Vagina (tissue), 2 donors: ENCODE results near the gene MYO7A. TPM values are rescaled to one million over a fixed set of nuclear protein-coding genes. Genes with fewer than 3 reads are reported as not detected.

Experiments used
- DNase-seq, 2 donors: peaks; one replicate each; pipeline ENCODE4 v3.0.0-alpha.2; 2017; ENCODE audit errors: extremely low spot score in 2 of 2
- H3K27ac ChIP-seq: fragments of 200-600 bp; sonication (generic); one replicate; pipeline ENCODE4 v1.5.1; 2019
- H3K27me3 ChIP-seq: fragments of 200-600 bp; sonication (generic); one replicate; pipeline ENCODE4 v1.5.1; 2019
- H3K36me3 ChIP-seq, 2 donors: fragments of 200-600 bp; sonication (generic); one replicate each; pipeline ENCODE4 v1.5.1; 2017 to 2019
- H3K4me1 ChIP-seq: fragments of 200-600 bp; sonication (generic); one replicate; pipeline ENCODE4 v1.5.1; 2019
- H3K4me3 ChIP-seq, 2 donors: fragments of 200-600 bp; sonication (generic); 1 replicate in 1 of 2; 2 replicates in 1 of 2; pipeline ENCODE4 v1.5.1; 2016 to 2019
- H3K9me3 ChIP-seq: fragments of 200-600 bp; sonication (generic); one replicate; pipeline ENCODE4 v1.5.1; 2019
- POLR2A ChIP-seq, 2 donors: fragments of 450-650 bp; IDR thresholded peaks; one replicate each; pipeline ENCODE4 v1.6.1; 2017; ENCODE audit warnings: antibody characterized with exemption in 2 of 2, mild to moderate bottlenecking in 2 of 2, moderate library complexity in 2 of 2
- POLR2AphosphoS5 ChIP-seq, 2 donors: sonication (generic); formaldehyde crosslinking; IDR thresholded peaks; one replicate each; pipeline ENCODE4 v1.9.0; 2017; ENCODE audit warnings: antibody characterized with exemption in 2 of 2, mild to moderate bottlenecking in 2 of 2, low read depth in 1 of 2; ENCODE audit not compliant: insufficient read depth in 1 of 2
- intact Hi-C: fragments of 100-400 bp; cut with DNase I; formaldehyde crosslinking; loops from one replicate; pipeline ENCODE4 v1.15.1; 2023
- total RNA-seq: library from RNA; depleted of rRNA; stranded (reverse); fragments of >200 nt; gene quantifications from one replicate; pipeline ENCODE4 v1.2.3, GENCODE V29; 2016
- TF ChIP-seq, protein P1 (sequence below), 3 experiments: fragments of 450-650 bp in 2 of 3; fragments of 200-600 bp in 1 of 3; sonication (generic) in 1 of 3; IDR thresholded peaks; one replicate each; pipeline ENCODE4 v1.5.1; 2017 to 2019; ENCODE audit warnings: antibody characterized with exemption in 3 of 3, mild to moderate bottlenecking in 2 of 3, moderate library complexity in 2 of 3

The MYO7A gene
- total RNA-seq, 1 donor from 2014 or later: 9.1 TPM

DNA sequence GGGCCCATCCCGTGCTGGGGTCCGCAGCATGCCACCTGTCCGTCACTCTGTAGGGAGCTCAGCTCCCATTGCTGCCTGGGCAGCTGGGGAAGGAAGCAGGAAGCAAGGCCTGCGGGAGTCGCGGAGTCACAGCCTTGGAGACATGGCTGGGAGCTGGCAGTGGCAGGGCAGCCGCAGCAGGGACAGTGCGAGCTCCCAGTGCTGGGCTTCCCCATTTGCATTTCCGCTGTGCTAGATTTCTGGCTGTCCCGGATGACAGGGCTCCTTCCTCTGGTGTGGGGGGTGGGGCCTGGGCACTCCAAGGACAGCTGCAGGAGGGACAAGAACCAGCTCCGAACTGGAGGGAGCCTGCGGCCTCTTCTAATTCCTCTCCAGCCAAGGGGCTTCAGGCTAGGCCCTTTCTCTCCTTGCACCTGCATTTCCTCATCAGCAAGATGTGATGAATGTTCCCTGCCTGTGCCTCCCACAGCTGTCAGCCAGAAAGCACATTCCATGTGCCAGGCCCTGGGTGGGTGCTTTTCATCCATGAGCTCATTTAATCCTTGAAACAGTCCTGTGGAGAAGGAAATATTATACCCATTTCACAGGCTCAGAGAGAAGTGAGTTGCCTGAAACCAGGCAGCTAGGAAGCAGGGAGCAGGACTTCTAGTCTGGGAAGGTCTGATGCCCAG is 48.0 kb downstream of the MYO7A start:
- intact Hi-C loops: no loop called here
- no peak overlapping the region for H3K27ac ChIP-seq
- no peaks in the 10 kb centered on the region for H3K9me3 ChIP-seq
- DNase-seq: no peak
- no peak overlapping the region for H3K4me3 ChIP-seq
- no peaks in the 10 kb centered on the region for H3K4me1 ChIP-seq
- no peak for TF ChIP-seq POLR2A (IDR thresholded peaks at IDR 0.05)
- TF ChIP-seq POLR2AphosphoS5 (IDR thresholded peaks at IDR 0.05; ENCODE audit: insufficient read depth in 1 of 2, low read depth in 1 of 2): no peak
- TF ChIP-seq, protein P1, sequence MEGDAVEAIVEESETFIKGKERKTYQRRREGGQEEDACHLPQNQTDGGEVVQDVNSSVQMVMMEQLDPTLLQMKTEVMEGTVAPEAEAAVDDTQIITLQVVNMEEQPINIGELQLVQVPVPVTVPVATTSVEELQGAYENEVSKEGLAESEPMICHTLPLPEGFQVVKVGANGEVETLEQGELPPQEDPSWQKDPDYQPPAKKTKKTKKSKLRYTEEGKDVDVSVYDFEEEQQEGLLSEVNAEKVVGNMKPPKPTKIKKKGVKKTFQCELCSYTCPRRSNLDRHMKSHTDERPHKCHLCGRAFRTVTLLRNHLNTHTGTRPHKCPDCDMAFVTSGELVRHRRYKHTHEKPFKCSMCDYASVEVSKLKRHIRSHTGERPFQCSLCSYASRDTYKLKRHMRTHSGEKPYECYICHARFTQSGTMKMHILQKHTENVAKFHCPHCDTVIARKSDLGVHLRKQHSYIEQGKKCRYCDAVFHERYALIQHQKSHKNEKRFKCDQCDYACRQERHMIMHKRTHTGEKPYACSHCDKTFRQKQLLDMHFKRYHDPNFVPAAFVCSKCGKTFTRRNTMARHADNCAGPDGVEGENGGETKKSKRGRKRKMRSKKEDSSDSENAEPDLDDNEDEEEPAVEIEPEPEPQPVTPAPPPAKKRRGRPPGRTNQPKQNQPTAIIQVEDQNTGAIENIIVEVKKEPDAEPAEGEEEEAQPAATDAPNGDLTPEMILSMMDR (IDR thresholded peaks at IDR 0.05): no peak
- no peaks in the 10 kb centered on the region for H3K27me3 ChIP-seq
- H3K36me3 ChIP-seq: no peaks in the 10 kb centered on the region

GRCh38 chr11:77176996-77177395 is 49.0 kb downstream of the MYO7A start:
- no peaks in the 10 kb centered on the region for H3K27me3 ChIP-seq
- H3K36me3 ChIP-seq: no peaks in the 10 kb centered on the region
- DNase-seq: no peak
- H3K27ac ChIP-seq: no peak overlapping the region
- no peaks in the 10 kb centered on the region for H3K4me1 ChIP-seq
- H3K4me3 ChIP-seq: no peak overlapping the region
- H3K9me3 ChIP-seq: no peaks in the 10 kb centered on the region
- intact Hi-C loops: no loop called here
- TF ChIP-seq POLR2A (IDR thresholded peaks at IDR 0.05) (no peak), POLR2AphosphoS5 (IDR thresholded peaks at IDR 0.05; ENCODE audit: insufficient read depth in 1 of 2, low read depth in 1 of 2) (no peak)
- TF ChIP-seq, protein P1 (IDR thresholded peaks at IDR 0.05): no peak

GRCh38 chr11:77178150-77178549 is 50.1 kb downstream of the MYO7A start:
- TF ChIP-seq, protein P1 (IDR thresholded peaks at IDR 0.05): no peak
- TF ChIP-seq POLR2AphosphoS5 (IDR thresholded peaks at IDR 0.05; ENCODE audit: insufficient read depth in 1 of 2, low read depth in 1 of 2) (no peak), POLR2A (IDR thresholded peaks at IDR 0.05) (no peak)

DNA sequence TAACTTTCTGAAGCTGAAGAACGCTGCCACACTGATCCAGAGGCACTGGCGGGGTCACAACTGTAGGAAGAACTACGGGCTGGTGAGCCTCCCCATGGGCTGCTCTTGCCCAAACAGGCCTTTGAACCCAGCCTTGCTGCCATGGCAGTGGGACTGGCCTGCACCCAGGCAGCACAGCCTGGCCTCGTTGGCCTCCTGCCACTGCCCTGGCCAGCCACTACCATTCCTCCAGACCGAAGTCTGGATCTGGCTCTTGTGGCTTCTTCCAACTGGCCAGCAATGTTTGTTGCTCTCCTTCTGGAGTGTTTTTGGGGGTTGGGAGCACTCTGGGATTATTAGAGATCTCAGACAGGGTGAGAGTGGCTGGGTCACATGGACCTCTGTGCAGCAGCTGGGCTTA is 51.0 kb downstream of the MYO7A start:
- DNase-seq: no peak
- H3K4me1 ChIP-seq: no peaks in the 10 kb centered on the region
- no peaks in the 10 kb centered on the region for H3K27me3 ChIP-seq
- TF ChIP-seq POLR2A (IDR thresholded peaks at IDR 0.05) (no peak), POLR2AphosphoS5 (IDR thresholded peaks at IDR 0.05; ENCODE audit: insufficient read depth in 1 of 2, low read depth in 1 of 2) (no peak)
- TF ChIP-seq, protein P1 (IDR thresholded peaks at IDR 0.05): no peak
- no peak overlapping the region for H3K27ac ChIP-seq
- H3K36me3 ChIP-seq: no peaks in the 10 kb centered on the region
- H3K4me3 ChIP-seq: no peak overlapping the region
- intact Hi-C loops: no loop called here
- no peaks in the 10 kb centered on the region for H3K9me3 ChIP-seq

More at GRCh38 chr11:77178150-77178549, 50.1 kb downstream of the MYO7A start:
- Histone ChIP-seq H3K9me3 (no peaks in the 10 kb centered on the region), H3K36me3 (no peaks in the 10 kb centered on the region), H3K4me3 (no peak overlapping the region), H3K27ac (no peak overlapping the region), H3K27me3 (no peaks in the 10 kb centered on the region), H3K4me1 (no peaks in the 10 kb centered on the region)
- intact Hi-C loops: no loop called here
- no peak for DNase-seq

DNA sequence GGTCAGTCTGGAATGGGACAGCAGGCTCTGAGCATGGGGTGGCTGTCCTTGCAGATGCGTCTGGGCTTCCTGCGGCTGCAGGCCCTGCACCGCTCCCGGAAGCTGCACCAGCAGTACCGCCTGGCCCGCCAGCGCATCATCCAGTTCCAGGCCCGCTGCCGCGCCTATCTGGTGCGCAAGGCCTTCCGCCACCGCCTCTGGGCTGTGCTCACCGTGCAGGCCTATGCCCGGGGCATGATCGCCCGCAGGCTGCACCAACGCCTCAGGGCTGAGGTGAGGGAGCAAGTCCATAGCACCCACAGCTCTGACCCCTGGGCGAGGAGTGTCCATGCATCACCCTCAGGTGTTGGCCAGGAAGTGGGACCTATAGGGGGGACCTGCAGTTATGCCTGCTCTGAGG is 51.6 kb downstream of the MYO7A start:
- no peaks in the 10 kb centered on the region for H3K36me3 ChIP-seq
- no peak overlapping the region for H3K27ac ChIP-seq
- no peaks in the 10 kb centered on the region for H3K4me1 ChIP-seq
- H3K9me3 ChIP-seq: no peaks in the 10 kb centered on the region
- intact Hi-C loops: loop anchor here (10.0 kb wide), 1 partner anchor 135 kb away; no protein-coding TSS in a partner anchor
- DNase-seq: no peak
- TF ChIP-seq, protein P1 (IDR thresholded peaks at IDR 0.05): no peak
- no peak for TF ChIP-seq POLR2AphosphoS5 (IDR thresholded peaks at IDR 0.05; ENCODE audit: insufficient read depth in 1 of 2, low read depth in 1 of 2)
- no peaks in the 10 kb centered on the region for H3K27me3 ChIP-seq
- no peak overlapping the region for H3K4me3 ChIP-seq
